Activated CD4-positive, CD25-positive, alpha-beta regulatory T cell treated with anti-CD3 and anti-CD28 coated beads, Interleukin-2, amount 50 U/mL, for 24 hours (primary cell): ENCODE measurements around the gene SHISA4.
"Not testable (repeated sequence)": the region's sequence is repeated elsewhere in the genome, so short reads cannot be mapped to it uniquely, and the experiment has no call there.

Experiments used
- ATAC-seq, 2 donors: fragments of 150-1000 bp; cut with Tn5 transposase; one replicate each; pipeline ENCODE4 v1.10.0; 2021; ENCODE audit warnings: mild to moderate bottlenecking in 1 of 2, moderate library complexity in 1 of 2

Gene SHISA4

DNA sequence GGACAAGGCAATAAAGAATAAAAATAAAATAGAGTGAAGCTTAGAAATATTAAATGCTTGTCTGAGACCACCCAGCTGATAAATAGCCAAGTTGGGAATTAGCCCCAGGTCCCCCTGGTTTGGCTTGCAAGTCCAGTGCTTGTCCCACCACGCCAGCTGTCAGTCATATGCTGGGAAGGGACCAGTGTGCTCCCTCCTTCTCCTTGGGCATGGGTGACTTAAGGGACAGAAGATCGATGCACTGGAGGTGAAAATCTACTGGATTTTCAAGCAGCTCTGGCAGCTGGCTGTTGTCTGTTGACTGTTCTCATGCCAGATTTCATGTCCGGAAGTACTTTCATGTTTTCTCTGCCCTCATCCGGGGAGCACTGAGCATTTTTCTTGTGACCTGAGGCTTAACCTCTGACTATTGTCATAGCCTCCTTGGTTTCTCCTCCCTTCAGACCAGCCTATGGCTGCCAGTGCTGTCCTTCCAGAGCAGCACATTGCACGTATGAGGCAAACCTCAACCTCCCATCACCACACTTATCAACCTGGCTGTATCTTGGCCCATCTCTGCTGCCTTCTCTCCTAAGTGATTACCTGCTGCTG is 45.2 kb downstream of the SHISA4 start:
- ATAC-seq: no peak

- no peak for ATAC-seq
Observed at GRCh38 chr1:201937624-201938213, 49.0 kb downstream of the SHISA4 start.

- no peak for ATAC-seq
Observed at GRCh38 chr1:201938440-201939035, 49.8 kb downstream of the SHISA4 start.

GRCh38 chr1:201939148-201939547 is 50.5 kb downstream of the SHISA4 start:
- no peak for ATAC-seq

GRCh38 chr1:201939574-201939973 is 50.9 kb downstream of the SHISA4 start:
- ATAC-seq: no peak

DNA sequence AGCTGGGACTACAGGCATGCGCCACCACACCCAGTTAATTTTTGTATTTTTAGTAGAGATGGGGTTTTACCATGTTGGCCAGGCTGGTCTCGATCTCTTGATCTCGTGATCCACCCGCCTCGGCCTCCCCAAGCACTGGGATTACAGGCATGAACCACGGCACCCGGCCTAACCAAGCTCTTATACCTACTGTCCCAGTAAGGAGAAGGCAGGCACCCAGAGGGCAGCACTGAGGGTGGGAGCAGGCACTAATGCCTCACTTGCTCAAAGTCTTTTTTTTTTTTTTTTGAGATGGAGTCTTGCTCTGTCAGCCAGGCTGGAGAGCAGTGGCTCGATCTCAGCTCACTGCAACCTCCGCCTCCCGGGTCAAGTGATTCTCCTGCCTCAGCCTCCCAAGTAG is 51.6 kb downstream of the SHISA4 start:
- ATAC-seq: not testable (repeated sequence)

DNA sequence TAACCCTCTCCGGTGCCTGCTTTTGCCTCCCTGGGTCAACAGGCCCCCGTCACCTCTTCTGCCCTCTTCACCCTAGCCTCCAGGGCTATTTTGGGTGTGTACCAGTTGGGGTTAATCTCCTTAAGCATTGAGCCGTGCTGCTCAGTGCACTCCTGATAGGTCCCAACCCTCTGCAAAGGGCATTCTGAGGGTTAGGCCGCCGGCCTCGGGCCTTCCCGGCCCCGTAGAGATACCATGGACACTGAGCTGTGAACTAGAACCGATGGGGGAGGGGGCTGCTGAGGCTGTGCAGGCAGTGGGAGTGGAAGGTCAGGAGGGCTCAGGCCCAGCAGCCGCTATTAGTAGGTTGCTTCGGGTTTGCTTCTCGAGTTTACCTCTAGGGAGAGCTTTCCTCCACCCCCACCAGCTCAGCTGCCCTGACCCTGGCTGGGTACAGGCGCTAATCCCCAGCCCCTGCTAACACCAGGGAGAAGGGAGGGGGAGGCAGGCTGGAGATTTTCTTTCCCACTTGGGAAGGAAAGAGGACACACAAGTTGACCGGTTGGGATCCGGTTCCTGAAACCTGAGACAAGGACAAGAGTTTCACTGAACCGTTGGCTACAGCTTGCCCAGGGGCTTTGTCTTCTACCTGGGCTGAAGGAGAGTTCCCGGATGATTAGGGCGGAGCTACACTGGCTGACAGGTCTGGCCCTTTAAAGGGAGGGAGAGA is 52.9 kb downstream of the SHISA4 start:
- ATAC-seq: no peak

DNA sequence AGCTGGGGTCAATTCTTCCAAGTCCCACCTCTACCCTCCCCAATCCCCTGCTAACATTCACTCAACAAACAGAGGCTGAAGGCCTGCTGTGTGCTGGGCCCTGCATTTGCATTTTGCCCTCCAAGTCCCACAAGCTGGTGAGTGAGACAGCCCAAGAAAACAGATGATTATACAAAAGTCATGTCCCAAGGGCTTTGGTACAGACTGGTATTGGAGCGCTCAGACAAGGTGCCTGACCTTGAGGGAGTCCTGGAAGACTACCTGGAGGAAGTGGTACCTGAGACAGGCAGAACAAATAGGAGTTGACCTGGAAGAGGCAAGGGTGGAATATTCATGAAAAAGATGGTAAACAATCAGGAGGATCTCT is 53.4 kb downstream of the SHISA4 start:
- ATAC-seq: no peak
